Transverse colon (tissue), 4 donors: Measurements from ENCODE around the gene GPR173. TPM values are rescaled to one million over a fixed set of nuclear protein-coding genes. Genes with fewer than 3 reads are reported as not detected.

Source experiments
- DNase-seq: peaks from one replicate; pipeline ENCODE4 v3.0.0-alpha.2; 2019
- H3K27ac ChIP-seq, 4 donors: fragments of 200-600 bp; sonication (generic); 2 replicates each; pipeline ENCODE4 v1.5.1; 2016 to 2018; ENCODE audit warnings: inconsistent platforms in 4 of 4
- H3K27me3 ChIP-seq: fragments of 200-600 bp; sonication (generic); 2 replicates; pipeline ENCODE4 v1.5.1; 2017; ENCODE audit warnings: inconsistent platforms
- H3K36me3 ChIP-seq, 4 donors: fragments of 200-600 bp; sonication (generic); 2 replicates each; pipeline ENCODE4 v1.5.1; 2017 to 2019; ENCODE audit warnings: inconsistent platforms in 4 of 4
- H3K4me1 ChIP-seq, 4 donors: fragments of 200-600 bp; sonication (generic); 2 replicates each; pipeline ENCODE4 v1.5.1; 2017 to 2020; ENCODE audit warnings: inconsistent platforms in 4 of 4
- H3K4me3 ChIP-seq, 4 donors: fragments of 200-600 bp; sonication (generic); 1 replicate in 1 of 4; 2 replicates in 3 of 4; pipeline versions ENCODE4 v1.5.1 to v1.6.1; 2017 to 2019; ENCODE audit warnings: inconsistent platforms in 4 of 4
- H3K9me3 ChIP-seq, 2 donors: fragments of 200-600 bp; sonication (generic); 2 replicates each; pipeline ENCODE4 v1.5.1; 2017 to 2019; ENCODE audit warnings: inconsistent platforms in 2 of 2
- EP300 ChIP-seq: sonication (generic); formaldehyde crosslinking; IDR thresholded peaks from one replicate; pipeline ENCODE4 v1.6.1; 2017; ENCODE audit warnings: antibody characterized with exemption, low read depth
- POLR2A ChIP-seq: fragments of 450-650 bp; IDR thresholded peaks from one replicate; pipeline ENCODE4 v1.6.1; 2016; ENCODE audit warnings: antibody characterized with exemption, mild to moderate bottlenecking, moderate library complexity
- POLR2AphosphoS5 ChIP-seq, 3 donors: sonication (generic); formaldehyde crosslinking; IDR thresholded peaks; one replicate each; pipeline ENCODE4 v1.6.1; 2016; ENCODE audit warnings: antibody characterized with exemption in 3 of 3
- WGBS, 2 donors: methylation state at CpG; one replicate each; pipeline ENCODE4 v1.1.5; 2018; ENCODE audit warnings: low coverage in 1 of 2; 5-methylcytosine and 5-hydroxymethylcytosine counted together
- in situ Hi-C, 4 donors: fragments of 200-750 bp; cut with MboI; loops; one replicate each; pipeline versions ENCODE4 v1.15.0 to v1.15.1; 2017; ENCODE audit warnings: low sequenced_read_pairs in 3 of 4, low pct_ligation_motif_present in 1 of 4, low pct_unique_long_range_greater_than_20kb in 1 of 4
- intact Hi-C: fragments of 100-400 bp; cut with DNase I; formaldehyde crosslinking; loops from one replicate; pipeline ENCODE4 v1.15.1; 2023; ENCODE audit warnings: low total_unique reads
- total RNA-seq, 4 donors: library from RNA; depleted of rRNA; stranded (reverse); fragments of >200 nt; gene quantifications; one replicate each; pipeline ENCODE4 v1.1.0, GENCODE V29; 2016
- TF ChIP-seq, protein P1 (sequence below), 5 experiments: fragments of 200-600 bp in 3 of 5; fragments of 450-650 bp in 2 of 5; sonication (generic) in 3 of 5; IDR thresholded peaks; 1 replicate in 2 of 5; 2 replicates in 3 of 5; pipeline ENCODE4 v1.5.1; 2016 to 2017; ENCODE audit warnings: antibody characterized with exemption in 5 of 5, inconsistent platforms in 3 of 5, mild to moderate bottlenecking in 2 of 5, moderate library complexity in 1 of 5

GPR173 gene
- total RNA-seq, 4 donors from 2014 or later: 0.27 to 5.2 (median 1.1) TPM

DNA sequence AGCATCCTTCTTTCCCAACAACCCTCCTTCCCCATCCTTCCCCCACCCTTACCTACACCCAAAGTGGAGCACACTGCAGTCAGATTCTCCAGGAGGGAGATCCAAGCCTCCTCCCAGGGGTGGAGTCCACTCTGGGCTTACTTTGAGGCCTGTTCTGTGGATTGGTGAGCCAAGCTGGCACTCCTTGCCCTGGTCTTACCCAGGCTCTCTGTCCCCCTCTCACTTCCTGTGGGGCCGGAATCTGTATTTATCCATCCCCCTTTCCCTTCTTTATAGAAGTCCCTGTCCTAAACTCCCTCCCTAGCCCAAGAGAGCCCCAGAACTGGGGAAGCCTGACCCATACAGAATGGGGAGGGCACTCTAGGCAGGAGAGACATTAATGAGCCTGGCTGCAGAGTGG, 30.4 kb downstream of the GPR173 start:
- intact Hi-C loops (no loop called here), in situ Hi-C loops (no loop called here)
- DNase-seq: no peak
- TF ChIP-seq EP300 (no peak), POLR2AphosphoS5 (IDR thresholded peaks at IDR 0.05) (no peak), POLR2A (no peak)
- TF ChIP-seq, protein P1, sequence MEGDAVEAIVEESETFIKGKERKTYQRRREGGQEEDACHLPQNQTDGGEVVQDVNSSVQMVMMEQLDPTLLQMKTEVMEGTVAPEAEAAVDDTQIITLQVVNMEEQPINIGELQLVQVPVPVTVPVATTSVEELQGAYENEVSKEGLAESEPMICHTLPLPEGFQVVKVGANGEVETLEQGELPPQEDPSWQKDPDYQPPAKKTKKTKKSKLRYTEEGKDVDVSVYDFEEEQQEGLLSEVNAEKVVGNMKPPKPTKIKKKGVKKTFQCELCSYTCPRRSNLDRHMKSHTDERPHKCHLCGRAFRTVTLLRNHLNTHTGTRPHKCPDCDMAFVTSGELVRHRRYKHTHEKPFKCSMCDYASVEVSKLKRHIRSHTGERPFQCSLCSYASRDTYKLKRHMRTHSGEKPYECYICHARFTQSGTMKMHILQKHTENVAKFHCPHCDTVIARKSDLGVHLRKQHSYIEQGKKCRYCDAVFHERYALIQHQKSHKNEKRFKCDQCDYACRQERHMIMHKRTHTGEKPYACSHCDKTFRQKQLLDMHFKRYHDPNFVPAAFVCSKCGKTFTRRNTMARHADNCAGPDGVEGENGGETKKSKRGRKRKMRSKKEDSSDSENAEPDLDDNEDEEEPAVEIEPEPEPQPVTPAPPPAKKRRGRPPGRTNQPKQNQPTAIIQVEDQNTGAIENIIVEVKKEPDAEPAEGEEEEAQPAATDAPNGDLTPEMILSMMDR (IDR thresholded peaks at IDR 0.05): no peak
- 93% methylated on average over 1 of the region's 1 CpG; no CpG with 5 or more reads in 1 of the 2 donors for WGBS, 2 donors
- Histone ChIP-seq H3K36me3 (no peaks in the 10 kb centered on the region), H3K4me1 (no peaks in the 10 kb centered on the region), H3K9me3 (no peaks in the 10 kb centered on the region), H3K4me3 (no peak overlapping the region), H3K27me3 (no peaks in the 10 kb centered on the region), H3K27ac (no peak overlapping the region)

DNA sequence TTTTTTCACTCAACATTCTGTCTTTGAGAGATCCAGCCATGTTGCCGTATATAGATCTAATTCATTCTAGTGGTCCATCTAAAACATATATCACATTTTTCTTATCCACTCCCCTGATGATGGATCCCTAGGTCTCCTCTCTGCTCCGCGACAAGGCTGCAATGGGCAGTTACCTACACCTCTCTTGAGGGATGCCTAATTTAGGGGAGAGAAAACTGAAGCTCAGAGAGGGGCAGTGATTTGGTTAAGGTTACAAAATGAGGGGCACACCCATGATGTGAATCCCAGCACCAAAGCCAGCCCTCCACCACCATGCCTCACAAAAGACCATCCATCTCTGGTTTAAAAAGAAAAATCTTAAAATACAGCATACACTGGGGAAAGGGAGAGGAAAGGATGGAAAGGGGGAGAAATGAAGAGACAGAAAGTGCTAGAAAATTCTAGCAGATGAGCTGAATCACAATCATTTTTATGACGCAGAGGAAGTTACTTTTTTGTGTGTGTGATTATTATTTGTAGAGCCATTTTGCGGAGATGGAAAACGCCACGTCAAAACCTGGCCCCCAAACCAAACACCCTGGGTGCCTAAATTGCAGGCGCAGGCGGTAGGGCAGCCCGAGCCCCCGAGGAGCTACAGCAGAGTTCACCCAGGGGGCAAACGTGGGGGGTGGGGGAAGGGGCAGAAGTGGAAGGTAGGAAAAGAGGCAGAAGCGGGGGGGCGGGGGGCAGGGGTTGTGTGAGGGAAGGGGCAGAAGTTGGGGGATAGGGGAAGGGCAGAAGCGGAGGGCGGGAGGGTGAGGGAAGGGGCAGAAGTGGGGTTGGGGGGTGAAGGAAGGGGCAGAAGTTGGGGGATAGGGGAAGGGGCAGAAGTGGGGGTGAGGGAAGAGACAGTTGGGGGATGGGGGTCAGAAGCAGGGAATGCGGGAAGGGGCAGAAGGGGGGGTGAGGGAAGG, 32.3 kb downstream of the GPR173 start:
- peak overlapping the region; percentile 73 to 89 (median 84) for H3K27ac ChIP-seq
- in situ Hi-C loops: no loop called here
- no peak for DNase-seq
- no peaks in the 10 kb centered on the region for H3K9me3 ChIP-seq
- no peaks in the 10 kb centered on the region for H3K27me3 ChIP-seq
- intact Hi-C loops: no loop called here
- WGBS, 2 donors: 0 to 47% methylated on average over 1 to 12 of the region's 17 CpGs
- peak overlapping the region in 2 of 4 donors; percentile 82 to 84 for H3K4me3 ChIP-seq
- TF ChIP-seq EP300: no peak
- TF ChIP-seq, protein P1 (IDR thresholded peaks at IDR 0.05): no peak
- peaks cover 0 to 6% (median 0%) of the 10 kb centered on the region in 4 donors for H3K4me1 ChIP-seq
- H3K36me3 ChIP-seq: no peaks in the 10 kb centered on the region

DNA sequence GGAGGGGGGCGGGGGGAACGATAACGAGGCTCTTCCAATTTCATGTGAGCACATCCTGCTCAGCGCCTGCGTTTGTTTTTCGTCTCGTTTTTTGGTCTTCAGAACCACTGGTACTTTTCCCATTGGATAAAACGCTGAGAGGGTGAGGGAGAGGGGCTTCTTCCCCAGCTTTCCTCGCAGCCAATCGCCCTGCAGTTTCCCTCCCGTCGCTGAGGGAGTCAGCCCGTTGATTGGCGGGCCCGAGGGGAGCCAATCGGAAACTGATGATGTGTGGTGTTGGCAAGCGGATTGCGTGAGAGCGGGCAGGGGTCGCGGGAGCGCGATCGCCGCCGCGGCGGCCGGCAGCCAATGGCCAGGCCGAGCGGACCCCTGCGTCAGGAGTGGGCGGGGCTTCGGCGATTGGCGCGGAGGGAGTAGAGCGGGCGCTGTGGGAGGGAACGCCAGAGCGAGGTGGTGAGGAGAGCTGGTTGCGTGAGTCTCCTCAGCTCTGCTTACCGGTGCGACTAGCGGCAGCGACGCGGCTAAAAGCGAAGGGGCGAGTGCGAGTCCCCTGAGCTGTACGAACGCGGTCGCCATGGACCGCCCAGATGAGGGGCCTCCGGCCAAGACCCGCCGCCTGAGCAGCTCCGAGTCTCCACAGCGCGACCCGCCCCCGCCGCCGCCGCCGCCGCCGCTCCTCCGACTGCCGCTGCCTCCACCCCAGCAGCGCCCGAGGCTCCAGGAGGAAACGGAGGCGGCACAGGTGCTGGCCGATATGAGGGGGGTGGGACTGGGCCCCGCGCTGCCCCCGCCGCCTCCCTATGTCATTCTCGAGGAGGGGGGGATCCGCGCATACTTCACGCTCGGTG, 33.6 kb downstream of the GPR173 start, which contains the start of gene TSPYL2:
TSPYL2 (plus strand) TSS at position 443 of the 848 bp plus-strand sequence; CDS start at position 575, 132 bp downstream.
- 60% methylated on average over 83 of the region's 86 CpGs; no CpG with 5 or more reads in 1 of the 2 donors for WGBS, 2 donors
- no peaks in the 10 kb centered on the region for H3K27me3 ChIP-seq
- DNase-seq: peak; percentile 94
- TF ChIP-seq POLR2A (peak; percentile 98), POLR2AphosphoS5 (IDR thresholded peaks at IDR 0.05) (peak; percentile 99), EP300 (no peak)
- TF ChIP-seq, protein P1 (IDR thresholded peaks at IDR 0.05): peak in 1 of 5 experiments; percentile 8
- H3K36me3 ChIP-seq: no peaks in the 10 kb centered on the region
- intact Hi-C loops: no loop called here
- peaks cover 0 to 9% (median 2%) of the 10 kb centered on the region in 4 donors for H3K4me1 ChIP-seq
- in situ Hi-C loops: no loop called here
- no peaks in the 10 kb centered on the region for H3K9me3 ChIP-seq
- peak within 1 kb of the TSS; percentile 89 to 95 (median 92) for H3K27ac ChIP-seq
- peak within 1 kb of the TSS; percentile 65 to 84 (median 80) for H3K4me3 ChIP-seq
